ENCODE measurements around the gene MME.
"Not testable (repeated sequence)": the region's sequence is repeated elsewhere in the genome, so short reads cannot be mapped to it uniquely, and the experiment has no call there.

Gene MME

GRCh38 chr3:155194973-155195957 is 115.1 kb downstream of the MME start:
- no peak for DNase-seq

GRCh38 chr3:155196131-155197021 is 116.3 kb downstream of the MME start:
- no peak for DNase-seq

GRCh38 chr3:155197786-155198185 is 117.7 kb downstream of the MME start:
- no peak for DNase-seq

GRCh38 chr3:155202626-155203025 is 122.5 kb downstream of the MME start:
- DNase-seq = no peak

GRCh38 chr3:155204851-155205250 is 124.7 kb downstream of the MME start:
- no peak for DNase-seq

GRCh38 chr3:155208183-155208800 is 128.2 kb downstream of the MME start:
- no peak for DNase-seq

- DNase-seq = no peak
Measured at GRCh38 chr3:155210736-155211135, 130.6 kb downstream of the MME start.

- DNase-seq = no peak
Measured at GRCh38 chr3:155211266-155211665, 131.1 kb downstream of the MME start.

- no peak for DNase-seq
Measured at GRCh38 chr3:155211940-155212339, 131.8 kb downstream of the MME start.

GRCh38 chr3:155216007-155216406 is 135.9 kb downstream of the MME start:
- DNase-seq = not testable (repeated sequence)

- DNase-seq = no peak
Measured at GRCh38 chr3:155217591-155217990, 137.5 kb downstream of the MME start.

- no peak for DNase-seq
Measured at GRCh38 chr3:155218462-155218861, 138.3 kb downstream of the MME start.

GRCh38 chr3:155219106-155219505 is 139.0 kb downstream of the MME start:
- DNase-seq = no peak

- DNase-seq = no peak
Measured at GRCh38 chr3:155225417-155225816, 145.3 kb downstream of the MME start.

GRCh38 chr3:155227141-155227540 is 147.0 kb downstream of the MME start:
- no peak for DNase-seq

GRCh38 chr3:155228676-155229075 is 148.6 kb downstream of the MME start:
- DNase-seq = no peak

GRCh38 chr3:155229086-155229485 is 149.0 kb downstream of the MME start:
- no peak for DNase-seq

GRCh38 chr3:155230382-155230781 is 150.3 kb downstream of the MME start:
- no peak for DNase-seq

- no peak for DNase-seq
Measured at GRCh38 chr3:155231792-155232191, 151.7 kb downstream of the MME start.

- no peak for DNase-seq
Measured at GRCh38 chr3:155232605-155233004, 152.5 kb downstream of the MME start.

- no peak for DNase-seq
Measured at GRCh38 chr3:155233213-155233612, 153.1 kb downstream of the MME start.
